Amygdala (tissue), 56 donors: Measurements from ENCODE around the gene B3GAT2.

Experiments
- DNase-seq, 56 donors: peaks; one replicate each; lab custom pipeline; 2025; lab: John Stamatoyannopoulos, UW

B3GAT2 gene

GRCh38 chr6:70844301-70844700 lies 112.6 kb downstream of the B3GAT2 start:
- DNase-seq: no peak

DNA sequence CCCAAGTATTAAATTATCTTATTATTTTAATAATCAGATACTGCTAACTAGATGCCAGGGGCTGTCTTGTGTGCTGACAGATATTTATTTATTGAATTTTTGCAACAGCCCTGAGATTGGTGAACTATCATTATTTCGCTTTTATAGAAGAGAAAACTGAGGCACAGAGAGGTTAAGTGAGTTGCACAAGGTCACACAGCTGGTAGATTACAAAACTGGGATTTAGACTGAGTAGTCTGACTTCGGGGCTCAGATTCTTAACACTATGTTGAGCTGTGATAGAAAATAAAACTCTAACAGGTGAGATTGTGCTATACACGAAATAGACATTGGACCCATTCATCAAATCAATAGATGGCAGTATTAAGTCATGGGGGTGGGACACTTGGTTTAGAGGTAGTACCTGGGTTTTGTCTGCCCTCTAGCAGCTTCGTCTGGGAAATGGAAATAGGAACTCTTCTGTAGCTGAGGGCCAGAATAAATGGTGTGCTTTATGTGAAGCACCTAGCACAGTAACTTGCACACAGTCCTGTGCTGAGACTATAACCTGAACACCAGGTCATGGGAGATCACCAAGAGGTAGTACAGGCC lies 113.4 kb downstream of the B3GAT2 start:
- DNase-seq: no peak

- DNase-seq: no peak
Measured at GRCh38 chr6:70842541-70842940, 114.3 kb downstream of the B3GAT2 start.

GRCh38 chr6:70841112-70841511 lies 115.7 kb downstream of the B3GAT2 start:
- no peak for DNase-seq

DNA sequence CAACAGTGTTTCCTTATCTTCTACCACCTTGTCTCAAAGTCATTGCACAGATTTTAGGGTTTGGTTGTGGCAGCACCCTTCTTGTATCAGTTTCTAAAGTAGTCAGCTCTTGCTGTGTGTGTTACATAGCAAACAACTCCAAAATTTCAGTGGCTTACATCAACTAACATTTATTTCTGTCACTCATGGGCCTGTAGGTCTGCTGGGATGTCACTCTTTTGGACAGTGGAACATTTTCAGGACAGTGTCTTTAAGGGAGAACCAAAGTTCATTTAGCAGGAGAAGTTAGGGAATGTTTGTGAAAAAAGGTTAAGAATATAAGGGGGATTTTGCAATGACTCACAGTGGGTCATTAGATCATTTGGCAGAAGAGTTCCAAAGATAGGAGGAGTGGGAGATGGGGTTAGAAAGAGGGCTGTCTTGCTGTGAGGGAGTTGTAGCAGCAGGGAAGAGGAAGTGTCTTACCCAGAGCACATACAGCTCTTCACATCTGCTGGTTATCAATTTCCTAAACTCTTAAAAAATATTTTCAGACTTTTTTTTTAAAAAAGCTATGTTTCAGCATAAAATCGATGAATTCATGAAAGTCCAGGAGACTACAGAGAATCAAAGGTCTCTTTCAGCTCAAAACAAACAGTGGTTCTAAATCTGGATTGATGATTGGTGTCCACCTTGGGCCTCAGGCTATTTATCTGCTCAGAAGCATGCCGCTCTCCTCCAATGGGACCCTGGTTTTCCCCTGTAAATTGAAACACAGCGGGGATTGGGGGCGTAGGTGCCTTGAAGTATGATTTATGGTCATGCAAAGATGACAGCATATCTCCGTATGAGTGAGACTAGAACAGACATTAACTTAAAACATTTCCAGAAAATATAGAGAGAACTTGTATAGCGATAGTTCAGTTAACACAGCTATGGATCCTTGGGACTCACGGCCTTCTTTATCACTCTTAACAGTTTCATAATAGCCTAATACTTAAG lies 117.3 kb downstream of the B3GAT2 start:
- DNase-seq: no peak

GRCh38 chr6:70838907-70839285 lies 118.0 kb downstream of the B3GAT2 start:
- no peak for DNase-seq

DNA sequence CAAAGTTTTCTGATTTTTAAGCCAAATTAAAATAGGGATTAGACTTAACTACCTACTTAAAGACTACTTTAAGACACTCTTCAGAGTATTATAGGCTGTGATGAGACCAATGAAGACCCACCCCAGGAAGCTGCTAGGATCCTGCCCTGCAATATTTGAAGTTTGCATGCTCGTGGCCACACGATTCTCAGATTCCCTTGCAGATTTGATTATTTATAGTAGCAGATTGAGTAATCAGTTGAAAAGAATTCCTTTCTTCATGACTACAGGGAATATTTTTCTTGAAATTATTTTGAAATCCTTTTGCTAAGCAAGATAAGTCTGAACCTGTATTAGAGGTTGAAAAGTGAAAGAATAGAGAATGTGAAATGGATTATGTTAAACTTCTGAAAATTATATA lies 122.3 kb downstream of the B3GAT2 start:
- no peak for DNase-seq

- no peak for DNase-seq
Measured at GRCh38 chr6:70831427-70831826, 125.4 kb downstream of the B3GAT2 start.

DNA sequence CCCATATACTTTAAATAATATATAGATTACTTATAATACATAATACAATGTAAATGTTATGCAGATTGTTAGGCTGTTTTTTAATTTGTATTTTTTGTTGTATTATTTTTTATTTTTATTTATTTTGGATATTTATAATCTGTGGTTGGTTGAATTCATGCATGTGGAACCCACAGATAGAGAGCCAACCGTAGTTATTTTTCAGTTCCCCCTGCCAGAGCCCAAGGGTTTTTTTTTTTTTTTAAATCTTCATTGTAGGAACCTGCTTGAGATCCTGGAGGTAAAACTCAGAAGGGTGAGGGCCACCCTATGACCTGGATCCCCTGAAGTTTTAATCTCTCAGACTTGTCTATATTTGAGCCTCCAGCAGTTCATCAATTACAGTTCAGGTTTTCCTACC lies 133.2 kb downstream of the B3GAT2 start:
- no peak for DNase-seq

- DNase-seq: no peak
Measured at GRCh38 chr6:70821751-70822150, 135.1 kb downstream of the B3GAT2 start.

- DNase-seq: no peak
Measured at GRCh38 chr6:70820778-70821177, 136.1 kb downstream of the B3GAT2 start.

- DNase-seq: no peak
Measured at GRCh38 chr6:70819646-70820045, 137.2 kb downstream of the B3GAT2 start.

- no peak for DNase-seq
Measured at GRCh38 chr6:70813885-70814284, 143.0 kb downstream of the B3GAT2 start.

DNA sequence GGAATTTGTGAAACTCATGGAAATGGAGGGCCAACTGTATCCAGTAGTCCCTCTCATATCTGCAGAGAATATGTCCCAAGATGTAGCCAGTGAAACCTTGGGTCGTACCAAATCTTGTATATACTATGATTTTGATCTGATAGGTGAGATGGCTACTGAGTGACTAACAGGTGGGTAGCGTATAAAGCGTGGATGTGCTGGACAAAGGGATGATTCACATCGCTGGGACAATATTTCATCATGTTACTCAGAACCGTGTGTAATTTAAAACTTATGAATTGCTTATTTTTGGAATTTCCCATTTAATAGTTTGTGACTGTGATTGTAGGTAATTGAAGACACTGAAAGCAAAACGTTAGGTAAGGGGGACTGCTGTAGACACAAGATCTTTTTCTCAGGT lies 145.1 kb downstream of the B3GAT2 start:
- no peak for DNase-seq
